Erythroblast (primary cell): ENCODE results near the gene FOXI3.

Experiments used
- DNase-seq, 2 experiments: peaks; one replicate each; lab custom pipeline; 2025; lab: John Stamatoyannopoulos, UW
- GATA1 ChIP-seq: IDR thresholded peaks from 2 replicates; pipeline ENCODE4 v1.6.1; 2011; ENCODE audit warnings: low read depth, mild to moderate bottlenecking, control low read depth, low read length, moderate library complexity
- POLR2A ChIP-seq: IDR thresholded peaks from 2 replicates; pipeline ENCODE4 v1.6.1; 2011; ENCODE audit warnings: mild to moderate bottlenecking, low read length

The FOXI3 gene

GRCh38 chr2:88400037-88400767 lies 52.3 kb downstream of the FOXI3 start:
- DNase-seq = no peak
- TF ChIP-seq GATA1 = no peak

- DNase-seq = no peak
- TF ChIP-seq POLR2A (no peak), GATA1 (no peak)
These were observed 54.3 kb downstream of the FOXI3 start for GRCh38 chr2:88398180-88398579.
